ENCODE measurements around the gene HS6ST3. TPM values are rescaled to one million over a fixed set of nuclear protein-coding genes. Genes with fewer than 3 reads are reported as not detected.
A peak's percentile ranks its signal among the peaks of the same experiment; 100 is the strongest.

The HS6ST3 gene
- total RNA-seq, 1 experiment from 2014 or later = 1.2 TPM

GRCh38 chr13:96388598-96388997, 298.7 kb downstream of the HS6ST3 start:
- CTCF ChIA-PET = no interaction called here

GRCh38 chr13:96391606-96392005, 301.7 kb downstream of the HS6ST3 start:
- H3K27me3 Mint-ChIP-seq (ENCODE audit: low read depth) = no peaks in the 10 kb centered on the region
- H3K4me1 Mint-ChIP-seq = peaks cover 16% of the 10 kb centered on the region
- TF ChIP-seq ZNF532 (CRISPR knock-in tag; IDR thresholded peaks at IDR 0.05; ENCODE audit: borderline replicate concordance) (no peak), FOXK1 (CRISPR knock-in tag; IDR thresholded peaks at IDR 0.05) (no peak), ATF2 (CRISPR knock-in tag; IDR thresholded peaks at IDR 0.05; ENCODE audit: borderline replicate concordance, low read depth) (no peak), TP53 (CRISPR knock-in tag; IDR thresholded peaks at IDR 0.05) (no peak), ZNF423 (CRISPR knock-in tag; IDR thresholded peaks at IDR 0.05) (no peak), ZNF219 (CRISPR knock-in tag; IDR thresholded peaks at IDR 0.05; ENCODE audit: borderline replicate concordance) (no peak)
- CTCF ChIA-PET = no interaction called here
- POLR2A ChIA-PET = no interaction called here
- peaks cover 2% of the 10 kb centered on the region; the same call in 1 of the 2 replicates for H3K36me3 Mint-ChIP-seq
- DNase-seq (ENCODE audit: low spot score) = no peak
- no peak overlapping the region for H3K4me3 Mint-ChIP-seq
- no peak overlapping the region for H3K27ac Mint-ChIP-seq
- ATAC-seq = no peak
- H3K9me3 Mint-ChIP-seq = peaks cover 13% of the 10 kb centered on the region

More at GRCh38 chr13:96388598-96388997, 298.7 kb downstream of the HS6ST3 start:
- Mint-ChIP-seq H3K36me3 (peaks cover 2% of the 10 kb centered on the region; the same call in 1 of the 2 replicates), H3K27ac (0 out of 2 replicates have a peak overlapping the region, but pooled peaks have one; percentile 38), H3K4me1 (peaks cover 16% of the 10 kb centered on the region), H3K9me3 (peaks cover 15% of the 10 kb centered on the region), H3K4me3 (no peak overlapping the region), H3K27me3 (ENCODE audit: low read depth) (no peaks in the 10 kb centered on the region)
- no peak for TF ChIP-seq MYBL2 (CRISPR knock-in tag; IDR thresholded peaks at IDR 0.05)
- no peak for TF ChIP-seq ZNF425 (CRISPR knock-in tag; conservative IDR thresholded peaks at IDR 0.05)
- TF ChIP-seq ARID4B (CRISPR knock-in tag; IDR thresholded peaks at IDR 0.05; ENCODE audit: borderline replicate concordance) = no peak
- no peak for TF ChIP-seq ZNF512 (CRISPR knock-in tag; IDR thresholded peaks at IDR 0.05; ENCODE audit: borderline replicate concordance)
- POLR2A ChIA-PET = no interaction called here
- no peak for DNase-seq (ENCODE audit: low spot score)
- ATAC-seq = peak; percentile 95

All from WTC11 (cell line).